ENCODE results near the gene PHYKPL.

GRCh38 chr5:178238711-178239592 lies 6.3 kb upstream of the PHYKPL start:
- TF ChIP-seq CTCF (IDR thresholded peaks at IDR 0.05; ENCODE audit: low read length) (no peak), EZH2 (IDR thresholded peaks at IDR 0.05; ENCODE audit: borderline replicate concordance, low read length) (no peak)
